ENCODE data around the gene RGL2. TPM values are rescaled to one million over a fixed set of nuclear protein-coding genes. Genes with fewer than 3 reads are reported as not detected.
"Not testable (repeated sequence)": the region's sequence is repeated elsewhere in the genome, so short reads cannot be mapped to it uniquely, and the experiment has no call there.

Gene RGL2
- total and polyA plus RNA-seq, 12 donors, result 36.4 to 224 (median 85.4) TPM

GRCh38 chr6:33286946-33287914 is 11.5 kb downstream of the RGL2 start:
- no peak for DNase-seq
- Histone ChIP-seq H3K36me3 (replicated peaks in 1 of 2) (peaks cover 0 to 65% of the 10 kb centered on the region in 2 donors), H3K4me1 (replicated peaks in 1 of 2) (peaks cover 5 to 21% of the 10 kb centered on the region in 2 donors), H3K9me3 (replicated peaks in 1 of 3) (no peaks in the 10 kb centered on the region), H3K4me3 (no peak overlapping the region), H3K27me3 (no peaks in the 10 kb centered on the region), H3K27ac (no peak overlapping the region)
- intact Hi-C loops (cut with DNase I), result no loop called here
- TF ChIP-seq POLR2A (IDR thresholded peaks at IDR 0.05), result no peak
- TF ChIP-seq, protein P1, sequence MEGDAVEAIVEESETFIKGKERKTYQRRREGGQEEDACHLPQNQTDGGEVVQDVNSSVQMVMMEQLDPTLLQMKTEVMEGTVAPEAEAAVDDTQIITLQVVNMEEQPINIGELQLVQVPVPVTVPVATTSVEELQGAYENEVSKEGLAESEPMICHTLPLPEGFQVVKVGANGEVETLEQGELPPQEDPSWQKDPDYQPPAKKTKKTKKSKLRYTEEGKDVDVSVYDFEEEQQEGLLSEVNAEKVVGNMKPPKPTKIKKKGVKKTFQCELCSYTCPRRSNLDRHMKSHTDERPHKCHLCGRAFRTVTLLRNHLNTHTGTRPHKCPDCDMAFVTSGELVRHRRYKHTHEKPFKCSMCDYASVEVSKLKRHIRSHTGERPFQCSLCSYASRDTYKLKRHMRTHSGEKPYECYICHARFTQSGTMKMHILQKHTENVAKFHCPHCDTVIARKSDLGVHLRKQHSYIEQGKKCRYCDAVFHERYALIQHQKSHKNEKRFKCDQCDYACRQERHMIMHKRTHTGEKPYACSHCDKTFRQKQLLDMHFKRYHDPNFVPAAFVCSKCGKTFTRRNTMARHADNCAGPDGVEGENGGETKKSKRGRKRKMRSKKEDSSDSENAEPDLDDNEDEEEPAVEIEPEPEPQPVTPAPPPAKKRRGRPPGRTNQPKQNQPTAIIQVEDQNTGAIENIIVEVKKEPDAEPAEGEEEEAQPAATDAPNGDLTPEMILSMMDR (IDR thresholded peaks at IDR 0.05), result no peak
- WGBS, 4 donors, result 79 to 91% (median 86%) methylated on average over 14 to 22 of the region's 22 CpGs

- H3K27me3 ChIP-seq; H3K4me3 ChIP-seq; H3K27ac ChIP-seq; H3K9me3 ChIP-seq (replicated peaks in 1 of 3); intact Hi-C loops (cut with DNase I); DNase-seq: not testable (repeated sequence)
- 83 to 89% (median 86%) methylated on average over 4 of the region's 4 CpGs for WGBS, 4 donors
- Histone ChIP-seq H3K36me3 (replicated peaks in 1 of 2) (peaks cover 0 to 63% of the 10 kb centered on the region in 2 donors), H3K4me1 (replicated peaks in 1 of 2) (peaks cover 4 to 15% of the 10 kb centered on the region in 2 donors)
These were observed 13.5 kb downstream of the RGL2 start for GRCh38 chr6:33285214-33285613.

DNA sequence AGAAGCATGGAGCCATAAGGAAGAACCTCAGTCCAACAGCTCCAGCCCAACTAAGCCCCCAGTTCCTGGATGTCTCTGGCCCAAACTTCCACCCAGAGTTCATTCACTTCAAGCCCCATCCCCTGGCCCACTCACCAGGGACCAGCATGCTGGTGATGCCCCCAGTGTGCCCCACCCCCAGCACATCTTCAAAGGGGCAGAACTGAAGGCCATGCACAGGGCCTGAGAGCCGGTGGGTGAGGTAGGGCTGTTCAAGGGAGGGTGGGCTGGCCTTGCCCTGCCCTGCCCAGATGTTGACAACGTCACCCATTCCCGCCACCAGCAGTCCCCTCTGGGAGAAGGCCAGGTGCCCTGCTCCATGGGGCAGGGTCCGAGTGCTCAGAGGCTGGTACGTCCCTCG is 18.2 kb downstream of the RGL2 start:
- Histone ChIP-seq H3K9me3 (replicated peaks in 1 of 3) (no peaks in the 10 kb centered on the region), H3K36me3 (replicated peaks in 1 of 2) (peaks cover 0 to 64% of the 10 kb centered on the region in 2 donors), H3K27me3 (no peaks in the 10 kb centered on the region), H3K4me3 (no peak overlapping the region), H3K4me1 (replicated peaks in 1 of 2) (peaks cover 3 to 20% of the 10 kb centered on the region in 2 donors), H3K27ac (no peak overlapping the region)
- intact Hi-C loops (cut with DNase I), result no loop called here
- no peak for DNase-seq
- 86 to 93% (median 88%) methylated on average over 3 to 6 of the region's 6 CpGs for WGBS, 4 donors
- TF ChIP-seq, protein P1 (IDR thresholded peaks at IDR 0.05), result no peak

DNA sequence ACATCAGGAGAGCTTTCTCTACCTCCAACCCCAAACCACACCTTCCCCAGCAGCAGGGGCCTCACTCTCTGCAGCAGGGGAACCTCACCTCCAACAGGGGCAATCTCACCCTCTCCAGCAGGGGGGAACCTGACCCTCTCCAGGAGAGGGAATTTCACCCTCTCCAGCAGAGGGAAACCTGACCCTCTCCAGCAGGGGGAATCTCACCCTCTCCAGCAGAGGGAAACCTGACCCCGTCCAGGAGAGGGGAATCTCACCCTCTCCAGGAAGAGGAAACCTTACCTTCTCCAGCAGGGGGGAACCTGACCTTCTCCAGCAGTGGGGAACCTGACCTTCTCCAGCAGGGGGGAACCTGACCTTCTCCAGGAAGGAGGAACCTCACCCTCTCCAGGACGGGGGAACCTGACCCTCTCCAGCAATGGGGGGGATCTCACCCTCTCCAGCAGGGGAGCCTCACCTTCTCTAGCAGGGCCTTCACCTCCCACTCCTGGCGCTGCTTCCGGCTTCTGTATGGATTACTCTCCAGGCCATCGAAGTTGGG is 18.7 kb downstream of the RGL2 start:
- H3K4me3 ChIP-seq, result no peak overlapping the region
- WGBS, 4 donors, result 51 to 100% (median 61%) methylated on average over 1 to 5 of the region's 5 CpGs
- intact Hi-C loops (cut with DNase I), result no loop called here
- H3K36me3 ChIP-seq (replicated peaks in 1 of 2), result peaks cover 0 to 64% of the 10 kb centered on the region in 2 donors
- H3K27me3 ChIP-seq, result no peaks in the 10 kb centered on the region
- H3K9me3 ChIP-seq (replicated peaks in 1 of 3), result no peaks in the 10 kb centered on the region
- H3K27ac ChIP-seq, result peak overlapping the region in 1 of 5 donors; percentile 7
- TF ChIP-seq, protein P1 (IDR thresholded peaks at IDR 0.05), result peak in 5 of 6 experiments; percentile 22 to 45 (median 42)
- TF ChIP-seq POLR2A (IDR thresholded peaks at IDR 0.05), result no peak
- peak in 2 of 7 donors; percentile 22 to 42 for DNase-seq
- H3K4me1 ChIP-seq (replicated peaks in 1 of 2), result peaks cover 3 to 24% of the 10 kb centered on the region in 2 donors
